H9 (cell line): ENCODE data around the gene ASPG. TPM values are rescaled to one million over a fixed set of nuclear protein-coding genes. Genes with fewer than 3 reads are reported as not detected.

Source experiments
- DNase-seq: peaks from one replicate; pipeline ENCODE4 v3.0.0-alpha.2; 2017
- H2AFZ ChIP-seq: one replicate; pipeline ENCODE4 v1.6.1; 2013; ENCODE audit warnings: mild to moderate bottlenecking, low read length, control low read depth, moderate library complexity
- H2AK5ac ChIP-seq: 2 replicates; pipeline ENCODE4 v1.6.1; 2013; ENCODE audit warnings: low read length, control low read depth, mixed read lengths; ENCODE audit not compliant: insufficient read length
- H2BK120ac ChIP-seq: one replicate; pipeline ENCODE4 v1.6.1; 2013; ENCODE audit warnings: low read depth, mild to moderate bottlenecking, low read length, control low read depth, inconsistent platforms; ENCODE audit not compliant: poor library complexity, severe bottlenecking
- H2BK12ac ChIP-seq: 2 replicates; pipeline ENCODE4 v1.6.1; 2013; ENCODE audit warnings: low read length, control low read depth, mixed read lengths, low read depth; ENCODE audit not compliant: insufficient read length
- H2BK15ac ChIP-seq: 2 replicates; pipeline ENCODE4 v1.6.1; 2013; ENCODE audit warnings: low read depth, low read length, control low read depth
- H2BK20ac ChIP-seq: one replicate; pipeline ENCODE4 v1.6.1; 2013; ENCODE audit warnings: low read depth, mild to moderate bottlenecking, low read length, control low read depth, inconsistent platforms; ENCODE audit not compliant: poor library complexity, severe bottlenecking
- H2BK5ac ChIP-seq: 2 replicates; pipeline ENCODE4 v1.6.1; 2013; ENCODE audit warnings: low read length, control low read depth, mixed read lengths; ENCODE audit not compliant: insufficient read length
- H3K14ac ChIP-seq: 2 replicates; pipeline ENCODE4 v1.6.1; 2013; ENCODE audit warnings: low read length, control low read depth; ENCODE audit not compliant: insufficient read depth
- H3K18ac ChIP-seq: 2 replicates; pipeline ENCODE4 v1.6.1; 2013; ENCODE audit warnings: low read depth, mild to moderate bottlenecking, mixed read lengths, low read length, control low read depth; ENCODE audit not compliant: insufficient read length
- H3K23ac ChIP-seq: 2 replicates; pipeline ENCODE4 v1.6.1; 2013; ENCODE audit warnings: low read length, control low read depth, mixed read lengths, low read depth; ENCODE audit not compliant: insufficient read length
- H3K23me2 ChIP-seq: 2 replicates; pipeline ENCODE4 v1.6.1; 2013; ENCODE audit warnings: low read depth, mild to moderate bottlenecking, mixed read lengths, low read length, control low read depth; ENCODE audit not compliant: insufficient read length, poor library complexity, severe bottlenecking
- H3K27ac ChIP-seq: 2 replicates; pipeline ENCODE4 v1.5.1; 2013; ENCODE audit warnings: low read length, control low read depth, mixed read lengths, low read depth; ENCODE audit not compliant: insufficient read length
- H3K27me3 ChIP-seq: 2 replicates; pipeline ENCODE4 v1.6.1; 2013; ENCODE audit warnings: low read length, control low read depth, inconsistent platforms; ENCODE audit not compliant: insufficient read depth
- H3K4ac ChIP-seq: 2 replicates; pipeline ENCODE4 v1.6.1; 2013; ENCODE audit warnings: low read depth, mild to moderate bottlenecking, control low read depth, inconsistent platforms, low read length, moderate library complexity
- H3K4me1 ChIP-seq: 2 replicates; pipeline ENCODE4 v1.6.1; 2013; ENCODE audit warnings: low read length, control low read depth, inconsistent platforms; ENCODE audit not compliant: insufficient read depth
- H3K4me2 ChIP-seq: 2 replicates; pipeline ENCODE4 v1.6.1; 2013; ENCODE audit warnings: low read length, control low read depth, mixed read lengths; ENCODE audit not compliant: insufficient read length, insufficient read depth
- H3K56ac ChIP-seq: 2 replicates; pipeline ENCODE4 v1.6.1; 2013; ENCODE audit warnings: low read depth, mild to moderate bottlenecking, mixed read lengths, low read length, control low read depth; ENCODE audit not compliant: insufficient read length
- H3K79me1 ChIP-seq: 2 replicates; pipeline ENCODE4 v1.6.1; 2013; ENCODE audit warnings: low read depth, mild to moderate bottlenecking, moderate library complexity, low read length, control low read depth, inconsistent platforms; ENCODE audit not compliant: insufficient read depth, poor library complexity, severe bottlenecking
- H3K79me2 ChIP-seq: 2 replicates; pipeline ENCODE4 v1.6.1; 2013; ENCODE audit warnings: low read length, control low read depth, inconsistent platforms; ENCODE audit not compliant: insufficient read depth
- H3K9ac ChIP-seq: 2 replicates; pipeline ENCODE4 v1.6.1; 2013; ENCODE audit warnings: low read length, control low read depth, mixed read lengths; ENCODE audit not compliant: insufficient read length; ENCODE audit errors: extremely low read depth
- H3K9me3 ChIP-seq: one replicate; pipeline ENCODE4 v1.6.1; 2013; ENCODE audit warnings: low read depth, low read length, inconsistent platforms; ENCODE audit not compliant: control insufficient read depth
- H3T11ph ChIP-seq: one replicate; pipeline ENCODE4 v1.6.1; 2013; ENCODE audit warnings: mild to moderate bottlenecking, low read length, control low read depth, inconsistent platforms
- H4K20me1 ChIP-seq: one replicate; pipeline ENCODE4 v1.6.1; 2013; ENCODE audit not compliant: control insufficient read depth, insufficient read length, insufficient read depth
- H4K5ac ChIP-seq: 2 replicates; pipeline ENCODE4 v1.6.1; 2013; ENCODE audit warnings: low read depth, mild to moderate bottlenecking, mixed read lengths, low read length, control low read depth; ENCODE audit not compliant: insufficient read length
- H4K8ac ChIP-seq: replicated peaks from 2 replicates; pipeline ENCODE4 v1.6.1; 2013; ENCODE audit warnings: low read length, control low read depth, mixed read lengths, low read depth; ENCODE audit not compliant: insufficient read length
- H4K91ac ChIP-seq: 2 replicates; pipeline ENCODE4 v1.6.1; 2013; ENCODE audit warnings: low read depth, mild to moderate bottlenecking, moderate library complexity, mixed read lengths, low read length, control low read depth; ENCODE audit not compliant: insufficient read length
- H3K27ac Mint-ChIP-seq, 3 experiments: 2 replicates in 2 of 3; 3 replicates in 1 of 3; pipeline ENCODE4 v1.8.0; 2020 to 2021; ENCODE audit warnings: mixed read lengths in 3 of 3, mild to moderate bottlenecking in 1 of 3, moderate library complexity in 1 of 3
- H3K27me3 Mint-ChIP-seq: 2 replicates; pipeline ENCODE4 v1.8.0; 2021; ENCODE audit warnings: low read depth, mild to moderate bottlenecking, moderate library complexity, mixed read lengths
- H3K36me3 Mint-ChIP-seq, 3 experiments: 2 replicates in 2 of 3; 3 replicates in 1 of 3; pipeline ENCODE4 v1.8.0; 2020 to 2021; ENCODE audit warnings: low read depth in 3 of 3, mixed read lengths in 3 of 3; ENCODE audit not compliant: insufficient read depth in 1 of 3
- H3K4me1 Mint-ChIP-seq, 2 experiments: 2 replicates each; pipeline ENCODE4 v1.8.0; 2020; ENCODE audit warnings: mixed read lengths in 2 of 2
- H3K4me3 Mint-ChIP-seq, 2 experiments: 2 replicates in 1 of 2; 3 replicates in 1 of 2; pipeline ENCODE4 v1.8.0; 2020 to 2021; ENCODE audit warnings: mild to moderate bottlenecking in 2 of 2, mixed read lengths in 2 of 2, moderate library complexity in 1 of 2
- H3K9me3 Mint-ChIP-seq, 2 experiments: 2 replicates in 1 of 2; 3 replicates in 1 of 2; pipeline ENCODE4 v1.8.0; 2020; ENCODE audit warnings: mild to moderate bottlenecking in 2 of 2, mixed read lengths in 2 of 2, moderate library complexity in 1 of 2
- whole genome bisulfite sequencing: extraction: QIAGEN DNeasy Blood & Tissue Kit; methylation state at CpG from one replicate; pipeline ENCODE4 v1.1.7; 2013; ENCODE audit warnings: missing lambda C conversion rate, low lambda C conversion rate, mixed read lengths; ENCODE audit not compliant: insufficient read length; ENCODE audit errors: extremely low coverage; 5-methylcytosine and 5-hydroxymethylcytosine counted together
- total RNA-seq: library from RNA; stranded (reverse); gene quantifications from 2 replicates; pipeline ENCODE4 v1.2.1, GENCODE V29; 2021
- TF ChIP-seq, protein P1 (sequence below): fragments of 200-600 bp; sonication (generic); conservative IDR thresholded peaks from 3 replicates; pipeline ENCODE4 v1.8.0; 2021; ENCODE audit warnings: antibody characterized with exemption, mild to moderate bottlenecking

The ASPG gene
- total RNA-seq, 1 experiment from 2014 or later = 0.33 TPM

- Histone ChIP-seq H4K91ac (no peak overlapping the region), H3K27ac (no peak overlapping the region), H3K56ac (no peak overlapping the region), H2BK12ac (no peak overlapping the region), H2AK5ac (no peak overlapping the region), H2BK5ac (no peak overlapping the region), H3K27me3 (no peaks in the 10 kb centered on the region), H3K79me2 (no peaks in the 10 kb centered on the region; the same call in 1 of the 2 replicates), H2AFZ (no peak overlapping the region), H3T11ph (no peak overlapping the region), H3K23ac (no peak overlapping the region), H3K18ac (no peak overlapping the region), H3K4me1 (no peaks in the 10 kb centered on the region), H3K4ac (no peak overlapping the region), H3K9me3 (no peaks in the 10 kb centered on the region), H3K9ac (no peak overlapping the region), H3K23me2 (no peaks in the 10 kb centered on the region), H4K8ac (no peak overlapping the region), H3K4me2 (no peak overlapping the region), H4K5ac (no peak overlapping the region), H2BK20ac (no peak overlapping the region), H3K14ac (no peak overlapping the region), H4K20me1 (no peaks in the 10 kb centered on the region), H2BK120ac (no peak overlapping the region), H2BK15ac (no peak overlapping the region), H3K79me1 (no peaks in the 10 kb centered on the region)
- WGBS = no CpG with 5 or more reads among the region's 29 CpGs
- no peak overlapping the region for H3K4me3 Mint-ChIP-seq
- TF ChIP-seq, protein P1, sequence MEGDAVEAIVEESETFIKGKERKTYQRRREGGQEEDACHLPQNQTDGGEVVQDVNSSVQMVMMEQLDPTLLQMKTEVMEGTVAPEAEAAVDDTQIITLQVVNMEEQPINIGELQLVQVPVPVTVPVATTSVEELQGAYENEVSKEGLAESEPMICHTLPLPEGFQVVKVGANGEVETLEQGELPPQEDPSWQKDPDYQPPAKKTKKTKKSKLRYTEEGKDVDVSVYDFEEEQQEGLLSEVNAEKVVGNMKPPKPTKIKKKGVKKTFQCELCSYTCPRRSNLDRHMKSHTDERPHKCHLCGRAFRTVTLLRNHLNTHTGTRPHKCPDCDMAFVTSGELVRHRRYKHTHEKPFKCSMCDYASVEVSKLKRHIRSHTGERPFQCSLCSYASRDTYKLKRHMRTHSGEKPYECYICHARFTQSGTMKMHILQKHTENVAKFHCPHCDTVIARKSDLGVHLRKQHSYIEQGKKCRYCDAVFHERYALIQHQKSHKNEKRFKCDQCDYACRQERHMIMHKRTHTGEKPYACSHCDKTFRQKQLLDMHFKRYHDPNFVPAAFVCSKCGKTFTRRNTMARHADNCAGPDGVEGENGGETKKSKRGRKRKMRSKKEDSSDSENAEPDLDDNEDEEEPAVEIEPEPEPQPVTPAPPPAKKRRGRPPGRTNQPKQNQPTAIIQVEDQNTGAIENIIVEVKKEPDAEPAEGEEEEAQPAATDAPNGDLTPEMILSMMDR = no peak
- H3K27me3 Mint-ChIP-seq = no peaks in the 10 kb centered on the region
- H3K27ac Mint-ChIP-seq = no peak overlapping the region
- H3K4me1 Mint-ChIP-seq = peaks cover 5 to 10% of the 10 kb centered on the region in 2 experiments
- H3K9me3 Mint-ChIP-seq = no peaks in the 10 kb centered on the region
- DNase-seq = no peak
- peaks cover 5 to 11% (median 5%) of the 10 kb centered on the region in 3 experiments; a peak in 6 of 7 replicates for H3K36me3 Mint-ChIP-seq
Measured at GRCh38 chr14:104155513-104155912, 70.0 kb downstream of the ASPG start.
